ENCODE measurements around the gene ARSG. TPM values are rescaled to one million over a fixed set of nuclear protein-coding genes. Genes with fewer than 3 reads are reported as not detected.

Gene ARSG
- polyA plus RNA-seq, 1 donor from 2014 or later, result 16.9 TPM

- H2AFZ ChIP-seq (ENCODE audit: low read depth, low read length), result peak within 1 kb of the TSS; percentile 90
- H3K4me3 ChIP-seq (ENCODE audit: low read length), result peak within 1 kb of the TSS; percentile 91
- no peaks in the 10 kb centered on the region for H3K27me3 ChIP-seq (ENCODE audit: insufficient read depth, low read depth, low read length)
- H3K27ac ChIP-seq (ENCODE audit: low read length), result peak within 1 kb of the TSS; percentile 86
- H3K4me2 ChIP-seq (ENCODE audit: low read length), result peak within 1 kb of the TSS; percentile 75
- H3K9me3 ChIP-seq (ENCODE audit: low read length), result no peaks in the 10 kb centered on the region
- no peaks in the 10 kb centered on the region for H3K9me2 ChIP-seq (ENCODE audit: insufficient read depth, low read length)
- no peaks in the 10 kb centered on the region for H3K36me3 ChIP-seq (ENCODE audit: insufficient read depth, low read length)
- no peaks in the 10 kb centered on the region for H4K20me1 ChIP-seq (ENCODE audit: insufficient read depth)
- H3F3A ChIP-seq (ENCODE audit: insufficient read depth, low read length, poor library complexity, severe bottlenecking), result no peaks in the 10 kb centered on the region
- H3K79me2 ChIP-seq (replicated peaks; ENCODE audit: insufficient read depth, low read length), result no peaks in the 10 kb centered on the region
- peak within 1 kb of the TSS; percentile 93 for H3K9ac ChIP-seq (ENCODE audit: low read length)
- TF ChIP-seq, protein P1, sequence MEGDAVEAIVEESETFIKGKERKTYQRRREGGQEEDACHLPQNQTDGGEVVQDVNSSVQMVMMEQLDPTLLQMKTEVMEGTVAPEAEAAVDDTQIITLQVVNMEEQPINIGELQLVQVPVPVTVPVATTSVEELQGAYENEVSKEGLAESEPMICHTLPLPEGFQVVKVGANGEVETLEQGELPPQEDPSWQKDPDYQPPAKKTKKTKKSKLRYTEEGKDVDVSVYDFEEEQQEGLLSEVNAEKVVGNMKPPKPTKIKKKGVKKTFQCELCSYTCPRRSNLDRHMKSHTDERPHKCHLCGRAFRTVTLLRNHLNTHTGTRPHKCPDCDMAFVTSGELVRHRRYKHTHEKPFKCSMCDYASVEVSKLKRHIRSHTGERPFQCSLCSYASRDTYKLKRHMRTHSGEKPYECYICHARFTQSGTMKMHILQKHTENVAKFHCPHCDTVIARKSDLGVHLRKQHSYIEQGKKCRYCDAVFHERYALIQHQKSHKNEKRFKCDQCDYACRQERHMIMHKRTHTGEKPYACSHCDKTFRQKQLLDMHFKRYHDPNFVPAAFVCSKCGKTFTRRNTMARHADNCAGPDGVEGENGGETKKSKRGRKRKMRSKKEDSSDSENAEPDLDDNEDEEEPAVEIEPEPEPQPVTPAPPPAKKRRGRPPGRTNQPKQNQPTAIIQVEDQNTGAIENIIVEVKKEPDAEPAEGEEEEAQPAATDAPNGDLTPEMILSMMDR (IDR thresholded peaks at IDR 0.05; ENCODE audit: poor library complexity, severe bottlenecking), result no peak
- TF ChIP-seq TAF1 (IDR thresholded peaks at IDR 0.05; ENCODE audit: low read depth), result peak; percentile 72
- TF ChIP-seq EP300 (conservative IDR thresholded peaks at IDR 0.05; ENCODE audit: poor library complexity, severe bottlenecking), result peak; percentile 44
- peak; percentile 97 for TF ChIP-seq POLR2AphosphoS5 (IDR thresholded peaks at IDR 0.05)
- peak; percentile 34 for TF ChIP-seq SMC3 (conservative IDR thresholded peaks at IDR 0.05; ENCODE audit: poor library complexity)
- TF ChIP-seq REST (IDR thresholded peaks at IDR 0.05; ENCODE audit: borderline replicate concordance), result no peak
- no peak for TF ChIP-seq EZH2 (IDR thresholded peaks at IDR 0.05; ENCODE audit: borderline replicate concordance, insufficient read depth, low read length, poor library complexity, severe bottlenecking)
- peak; percentile 88 for TF ChIP-seq MXI1 (conservative IDR thresholded peaks at IDR 0.05; ENCODE audit: poor library complexity, severe bottlenecking)
- TF ChIP-seq RAD21 (conservative IDR thresholded peaks at IDR 0.05), result peak; percentile 18
Observed at GRCh38 chr17:68247445-68248198, 43.7 kb upstream of the ARSG start, which contains the start of gene AMZ2. AMZ2 (plus strand) TSS chr17:68248043; CDS start chr17:68250188, 2,145 bp downstream.

- peak overlapping the region; percentile 75 for H3K4me2 ChIP-seq (ENCODE audit: low read length)
Observed at GRCh38 chr17:68248199-68248825, 43.0 kb upstream of the ARSG start.

More at GRCh38 chr17:68248199-68248825, 43.0 kb upstream of the ARSG start:
- no peaks in the 10 kb centered on the region for H3K9me2 ChIP-seq (ENCODE audit: insufficient read depth, low read length)
- peak overlapping the region; percentile 90 for H2AFZ ChIP-seq (ENCODE audit: low read depth, low read length)
- H3F3A ChIP-seq (ENCODE audit: insufficient read depth, low read length, poor library complexity, severe bottlenecking), result no peaks in the 10 kb centered on the region
- no peaks in the 10 kb centered on the region for H3K27me3 ChIP-seq (ENCODE audit: insufficient read depth, low read depth, low read length)
- H3K79me2 ChIP-seq (replicated peaks; ENCODE audit: insufficient read depth, low read length), result no peaks in the 10 kb centered on the region
- peak overlapping the region; percentile 91 for H3K4me3 ChIP-seq (ENCODE audit: low read length)
- no peak for TF ChIP-seq EZH2 (IDR thresholded peaks at IDR 0.05; ENCODE audit: borderline replicate concordance, insufficient read depth, low read length, poor library complexity, severe bottlenecking)
- no peak for TF ChIP-seq RAD21 (conservative IDR thresholded peaks at IDR 0.05)
- no peak for TF ChIP-seq REST (IDR thresholded peaks at IDR 0.05; ENCODE audit: borderline replicate concordance)
- no peak for TF ChIP-seq TAF1 (IDR thresholded peaks at IDR 0.05; ENCODE audit: low read depth)
- no peak for TF ChIP-seq POLR2AphosphoS5 (IDR thresholded peaks at IDR 0.05)
- TF ChIP-seq MXI1 (conservative IDR thresholded peaks at IDR 0.05; ENCODE audit: poor library complexity, severe bottlenecking), result no peak
- TF ChIP-seq EP300 (conservative IDR thresholded peaks at IDR 0.05; ENCODE audit: poor library complexity, severe bottlenecking), result no peak
- TF ChIP-seq SMC3 (conservative IDR thresholded peaks at IDR 0.05; ENCODE audit: poor library complexity), result no peak
- TF ChIP-seq, protein P1 (IDR thresholded peaks at IDR 0.05; ENCODE audit: poor library complexity, severe bottlenecking), result no peak
- H3K9me3 ChIP-seq (ENCODE audit: low read length), result no peaks in the 10 kb centered on the region
- peak overlapping the region; percentile 86 for H3K27ac ChIP-seq (ENCODE audit: low read length)
- no peaks in the 10 kb centered on the region for H3K36me3 ChIP-seq (ENCODE audit: insufficient read depth, low read length)
- H3K9ac ChIP-seq (ENCODE audit: low read length), result peak overlapping the region; percentile 93
- no peaks in the 10 kb centered on the region for H4K20me1 ChIP-seq (ENCODE audit: insufficient read depth)
